DND-41 (cell line): ENCODE measurements around the gene MGAT5.

Experiments used
- ATAC-seq: fragments of 200-7000 bp; cut with Tn5 transposase; 3 replicates; pipeline ENCODE4 v1.9.1; 2021; ENCODE audit warnings: low read depth; ENCODE audit not compliant: insufficient read depth
- DNase-seq: peaks from one replicate; pipeline ENCODE4 v3.0.0-alpha.2; 2020
- H2AFZ ChIP-seq: 2 replicates; pipeline ENCODE4 v1.6.0; 2012; ENCODE audit warnings: low read depth, low read length
- H3K27ac ChIP-seq: 2 replicates; pipeline ENCODE4 v1.5.1; 2012; ENCODE audit warnings: low read length, inconsistent platforms
- H3K27me3 ChIP-seq: fragments of 200-600 bp; sonication (generic); 2 replicates; pipeline ENCODE4 v1.6.0; 2012; ENCODE audit warnings: low read length, mild to moderate bottlenecking, inconsistent platforms; ENCODE audit not compliant: insufficient read depth, poor library complexity
- H3K36me3 ChIP-seq: 2 replicates; pipeline ENCODE4 v1.5.1; 2012; ENCODE audit warnings: low read length, inconsistent platforms; ENCODE audit not compliant: insufficient read depth
- H3K4me1 ChIP-seq: 2 replicates; pipeline ENCODE4 v1.5.1; 2012; ENCODE audit warnings: mild to moderate bottlenecking, low read length; ENCODE audit not compliant: insufficient read depth
- H3K4me2 ChIP-seq: 2 replicates; pipeline ENCODE4 v1.6.0; 2012; ENCODE audit warnings: mild to moderate bottlenecking, moderate library complexity, low read length, inconsistent platforms; ENCODE audit not compliant: insufficient read depth
- H3K4me3 ChIP-seq, 2 experiments: fragments of 200-600 bp in 1 of 2; shearing (Covaris generic) in 1 of 2; 2 replicates each; pipeline ENCODE4 v1.5.1; 2012 to 2016; ENCODE audit warnings: inconsistent platforms in 2 of 2, low read length in 2 of 2, mild to moderate bottlenecking in 2 of 2, low read depth in 1 of 2, moderate library complexity in 1 of 2
- H3K79me2 ChIP-seq: 2 replicates; pipeline ENCODE4 v1.6.0; 2012; ENCODE audit warnings: low read length, inconsistent platforms; ENCODE audit not compliant: insufficient read depth
- H3K9ac ChIP-seq: 2 replicates; pipeline ENCODE4 v1.6.0; 2012; ENCODE audit warnings: low read depth, mild to moderate bottlenecking, inconsistent platforms, low read length, moderate library complexity
- H3K9me3 ChIP-seq: 2 replicates; pipeline ENCODE4 v1.5.1; 2012; ENCODE audit warnings: low read length, moderate library complexity, mild to moderate bottlenecking, inconsistent platforms; ENCODE audit not compliant: insufficient read depth, severe bottlenecking
- H4K20me1 ChIP-seq: 2 replicates; pipeline ENCODE4 v1.6.0; 2012; ENCODE audit warnings: low read length; ENCODE audit not compliant: insufficient read depth
- EZH2 ChIP-seq: IDR thresholded peaks from 3 replicates; pipeline ENCODE4 v1.6.1; 2012; ENCODE audit warnings: borderline replicate concordance, low read depth, mild to moderate bottlenecking, moderate library complexity, low read length, inconsistent platforms; ENCODE audit not compliant: severe bottlenecking
- TF ChIP-seq, protein P1 (sequence below): IDR thresholded peaks from 2 replicates; pipeline ENCODE4 v1.5.1; 2012; ENCODE audit warnings: borderline replicate concordance, low read length, moderate library complexity, mild to moderate bottlenecking; ENCODE audit not compliant: poor library complexity, severe bottlenecking; ENCODE audit errors: extremely low read depth

Gene MGAT5

DNA sequence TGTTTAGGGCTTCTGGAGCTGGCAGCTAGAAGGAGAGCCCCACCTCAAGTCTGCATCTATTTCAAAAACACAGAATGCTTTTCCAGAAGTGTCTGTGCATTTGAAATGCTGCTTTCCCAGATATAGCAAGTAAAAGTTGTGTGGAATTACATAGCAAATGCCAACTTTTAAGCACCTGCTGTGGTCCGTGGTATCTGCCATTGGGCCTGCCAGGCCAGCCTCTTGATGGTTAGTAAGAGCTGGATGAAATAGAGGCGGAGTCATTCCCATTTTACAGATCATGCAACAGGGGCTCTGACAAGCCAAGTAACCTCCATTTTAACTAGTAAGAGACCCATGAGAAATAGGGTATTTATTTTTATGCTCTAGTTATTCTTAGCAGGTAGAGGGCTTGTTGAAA lies 61.6 kb downstream of the MGAT5 start:
- no peak overlapping the region for H3K4me3 ChIP-seq
- H3K27me3 ChIP-seq: no peaks in the 10 kb centered on the region
- no peak overlapping the region for H3K27ac ChIP-seq
- DNase-seq (no peak), ATAC-seq (no peak)
- peaks cover 14% of the 10 kb centered on the region for H3K79me2 ChIP-seq
- no peak for TF ChIP-seq EZH2
- TF ChIP-seq, protein P1, sequence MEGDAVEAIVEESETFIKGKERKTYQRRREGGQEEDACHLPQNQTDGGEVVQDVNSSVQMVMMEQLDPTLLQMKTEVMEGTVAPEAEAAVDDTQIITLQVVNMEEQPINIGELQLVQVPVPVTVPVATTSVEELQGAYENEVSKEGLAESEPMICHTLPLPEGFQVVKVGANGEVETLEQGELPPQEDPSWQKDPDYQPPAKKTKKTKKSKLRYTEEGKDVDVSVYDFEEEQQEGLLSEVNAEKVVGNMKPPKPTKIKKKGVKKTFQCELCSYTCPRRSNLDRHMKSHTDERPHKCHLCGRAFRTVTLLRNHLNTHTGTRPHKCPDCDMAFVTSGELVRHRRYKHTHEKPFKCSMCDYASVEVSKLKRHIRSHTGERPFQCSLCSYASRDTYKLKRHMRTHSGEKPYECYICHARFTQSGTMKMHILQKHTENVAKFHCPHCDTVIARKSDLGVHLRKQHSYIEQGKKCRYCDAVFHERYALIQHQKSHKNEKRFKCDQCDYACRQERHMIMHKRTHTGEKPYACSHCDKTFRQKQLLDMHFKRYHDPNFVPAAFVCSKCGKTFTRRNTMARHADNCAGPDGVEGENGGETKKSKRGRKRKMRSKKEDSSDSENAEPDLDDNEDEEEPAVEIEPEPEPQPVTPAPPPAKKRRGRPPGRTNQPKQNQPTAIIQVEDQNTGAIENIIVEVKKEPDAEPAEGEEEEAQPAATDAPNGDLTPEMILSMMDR: no peak
- H3K9me3 ChIP-seq: no peaks in the 10 kb centered on the region
- H3K4me2 ChIP-seq: no peak overlapping the region
- peaks cover 18% of the 10 kb centered on the region for H4K20me1 ChIP-seq
- peaks cover 26% of the 10 kb centered on the region for H3K36me3 ChIP-seq
- no peak overlapping the region for H2AFZ ChIP-seq
- H3K9ac ChIP-seq: no peak overlapping the region
- H3K4me1 ChIP-seq: no peaks in the 10 kb centered on the region

- Histone ChIP-seq H3K79me2 (no peaks in the 10 kb centered on the region), H3K4me3 (no peak overlapping the region), H3K9ac (no peak overlapping the region), H3K27ac (no peak overlapping the region), H4K20me1 (peaks cover 12% of the 10 kb centered on the region; the same call in 1 of the 2 replicates), H3K4me1 (peaks cover 8% of the 10 kb centered on the region), H3K4me2 (no peak overlapping the region), H3K27me3 (no peaks in the 10 kb centered on the region), H2AFZ (no peak overlapping the region), H3K9me3 (no peaks in the 10 kb centered on the region), H3K36me3 (peaks cover 38% of the 10 kb centered on the region)
- no peak for TF ChIP-seq EZH2
- TF ChIP-seq, protein P1: no peak
- DNase-seq (no peak), ATAC-seq (peak; percentile 41; the same call in 1 of the 3 replicates)
Observed at GRCh38 chr2:134319596-134320254, 65.9 kb downstream of the MGAT5 start.

DNA sequence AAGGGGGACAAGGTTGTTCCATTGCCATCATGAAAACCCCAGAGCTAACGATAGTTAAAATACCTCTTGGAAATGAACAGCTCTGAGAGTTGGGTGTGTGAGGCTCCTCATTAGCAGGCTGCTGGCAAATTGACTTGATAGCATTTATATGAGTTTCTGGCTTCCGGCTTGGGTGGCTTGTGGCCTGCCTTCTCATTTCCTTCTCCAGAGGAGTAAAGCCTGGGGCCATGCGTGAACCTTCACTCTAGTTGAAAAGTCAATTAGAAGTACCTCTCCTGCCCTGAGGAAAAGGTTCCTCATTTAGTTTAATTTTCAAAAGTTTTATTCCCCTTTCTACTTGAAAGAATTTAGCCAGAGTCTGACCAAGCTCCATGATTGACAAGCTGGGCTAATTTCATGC lies 67.1 kb downstream of the MGAT5 start:
- Histone ChIP-seq H3K27me3 (no peaks in the 10 kb centered on the region), H3K4me3 (no peak overlapping the region), H3K36me3 (peaks cover 41% of the 10 kb centered on the region), H3K27ac (no peak overlapping the region), H2AFZ (no peak overlapping the region), H3K9ac (no peak overlapping the region), H3K9me3 (no peaks in the 10 kb centered on the region), H3K4me1 (peaks cover 12% of the 10 kb centered on the region), H4K20me1 (peaks cover 9% of the 10 kb centered on the region; the same call in 1 of the 2 replicates), H3K4me2 (no peak overlapping the region), H3K79me2 (no peaks in the 10 kb centered on the region)
- TF ChIP-seq, protein P1: no peak
- no peak for TF ChIP-seq EZH2
- DNase-seq (no peak), ATAC-seq (peak; percentile 41; the same call in 1 of the 3 replicates)
